Endothelial cell of umbilical vein (primary cell): ENCODE data around the gene CLDN6. TPM values are rescaled to one million over a fixed set of nuclear protein-coding genes. Genes with fewer than 3 reads are reported as not detected.

ENCODE experiments used
- BruUV-seq: library from RNA; stranded (reverse); fragments of 400-500 nt; replicated peaks from 2 replicates; lab custom pipeline; 2021; lab: Mats Ljungman, UMichigan
- CTCF ChIA-PET: fragments of 300-600, 350-600 bp; sonication (Branson Sonifier 250); formaldehyde crosslinking; loops from one replicate; lab custom pipeline; 2021; ENCODE audit warnings: antibody characterized with exemption, inconsistent platforms; lab: Charles Lee
- POLR2A ChIA-PET: fragments of 300-600, 350-600 bp; sonication (Branson Sonifier 250); formaldehyde crosslinking; loops from one replicate; lab custom pipeline; 2021; ENCODE audit warnings: antibody characterized with exemption, inconsistent platforms; lab: Charles Lee
- DNase-seq: peaks from one replicate; pipeline ENCODE4 v3.0.0-alpha.2; 2011; ENCODE audit warnings: low read depth, low spot score
- FAIRE-seq: peaks from 2 replicates; lab custom pipeline; 2011; peaks lifted over from hg19 to GRCh38; lab: Jason Lieb, UNC
- H2AFZ ChIP-seq: 2 replicates; pipeline ENCODE4 v1.6.0; 2012; ENCODE audit warnings: low read depth, low read length, control low read depth, inconsistent platforms
- H3K27ac ChIP-seq: 2 replicates; pipeline ENCODE4 v1.5.1; 2011; ENCODE audit warnings: low read depth, mild to moderate bottlenecking, control low read depth, low read length, moderate library complexity; ENCODE audit not compliant: insufficient read depth
- H3K27me3 ChIP-seq, 2 experiments: 2 replicates each; pipeline versions ENCODE4 v1.6.0 to v1.6.1; 2011; ENCODE audit warnings: low read length in 2 of 2, mixed read lengths in 1 of 2; ENCODE audit not compliant: control insufficient read depth in 2 of 2, insufficient read depth in 2 of 2
- H3K36me3 ChIP-seq, 2 experiments: 2 replicates in 1 of 2; 3 replicates in 1 of 2; pipeline ENCODE4 v1.5.1; 2011; ENCODE audit warnings: low read length in 2 of 2, mild to moderate bottlenecking in 1 of 2, moderate library complexity in 1 of 2; ENCODE audit not compliant: control insufficient read depth in 2 of 2, insufficient read depth in 2 of 2; ENCODE audit errors: extremely low read depth in 1 of 2
- H3K4me1 ChIP-seq: 3 replicates; pipeline ENCODE4 v1.5.1; 2011; ENCODE audit warnings: mild to moderate bottlenecking, low read length; ENCODE audit not compliant: control insufficient read depth, insufficient read depth; ENCODE audit errors: extremely low read depth
- H3K4me2 ChIP-seq: 2 replicates; pipeline ENCODE4 v1.6.1; 2011; ENCODE audit warnings: low read length, control low read depth, mixed read lengths; ENCODE audit not compliant: insufficient read depth
- H3K4me3 ChIP-seq, 3 experiments: fragments of 200-600 bp in 1 of 3; sonication (generic), shearing (Covaris generic) in 1 of 3; replicated peaks in 1 of 3; 2 replicates each; pipeline ENCODE4 v1.5.1; 2011 to 2016; ENCODE audit warnings: control low read depth in 3 of 3, low read length in 3 of 3, mild to moderate bottlenecking in 2 of 3, inconsistent platforms in 1 of 3, low read depth in 1 of 3, moderate library complexity in 1 of 3; ENCODE audit not compliant: insufficient read depth in 1 of 3
- H3K79me2 ChIP-seq: 2 replicates; pipeline ENCODE4 v1.6.0; 2012; ENCODE audit warnings: low read length, inconsistent platforms; ENCODE audit not compliant: control insufficient read depth, insufficient read depth
- H3K9ac ChIP-seq: replicated peaks from 2 replicates; pipeline ENCODE3; 2011; ENCODE audit warnings: low read length, control low read depth; ENCODE audit not compliant: insufficient read depth; ENCODE audit errors: extremely low read depth
- H3K9me1 ChIP-seq: replicated peaks from 3 replicates; pipeline ENCODE4 v1.6.0; 2011; ENCODE audit warnings: mild to moderate bottlenecking, low read length; ENCODE audit not compliant: control insufficient read depth, insufficient read depth; ENCODE audit errors: extremely low read depth
- H3K9me3 ChIP-seq: replicated peaks from 2 replicates; pipeline ENCODE4 v1.5.1; 2012; ENCODE audit warnings: low read length, inconsistent platforms; ENCODE audit not compliant: control insufficient read depth, insufficient read depth
- H4K20me1 ChIP-seq: replicated peaks from 2 replicates; pipeline ENCODE3; 2011; ENCODE audit warnings: mild to moderate bottlenecking, low read length; ENCODE audit not compliant: control insufficient read depth, insufficient read depth; ENCODE audit errors: extremely low read depth
- EZH2 ChIP-seq: IDR thresholded peaks from 2 replicates; pipeline ENCODE4 v1.6.1; 2012; ENCODE audit warnings: borderline replicate concordance, low read depth, mild to moderate bottlenecking, moderate library complexity, low read length, inconsistent platforms; ENCODE audit not compliant: severe bottlenecking
- FOS ChIP-seq: IDR thresholded peaks from 2 replicates; pipeline ENCODE4 v1.6.1; 2011; ENCODE audit warnings: mild to moderate bottlenecking, low read length, moderate library complexity, borderline replicate concordance; ENCODE audit not compliant: insufficient read depth
- GATA2 ChIP-seq: IDR thresholded peaks from 2 replicates; pipeline ENCODE4 v1.7.0; 2011; ENCODE audit warnings: low read depth, mild to moderate bottlenecking, moderate library complexity, mixed read lengths, low read length; ENCODE audit not compliant: insufficient read length, insufficient read depth
- JUN ChIP-seq: IDR thresholded peaks from 2 replicates; pipeline ENCODE4 v1.6.1; 2011; ENCODE audit warnings: borderline replicate concordance, low read depth; ENCODE audit not compliant: insufficient read length, insufficient read depth
- MYC ChIP-seq: IDR thresholded peaks from one replicate; pipeline ENCODE4 v1.6.1; 2011; ENCODE audit warnings: mild to moderate bottlenecking, low read depth, low read length
- POLR2A ChIP-seq: IDR thresholded peaks from 2 replicates; pipeline ENCODE4 v1.6.1; 2012; ENCODE audit warnings: low read depth, mild to moderate bottlenecking, control low read depth, low read length
- POLR2AphosphoS5 ChIP-seq: IDR thresholded peaks from 2 replicates; pipeline ENCODE4 v1.6.1; 2012; ENCODE audit warnings: low read depth, mild to moderate bottlenecking, control low read depth, low read length, moderate library complexity; ENCODE audit not compliant: insufficient read depth
- dilution Hi-C: fragments of 300-500 bp; cut with MboI; formaldehyde crosslinking; loops from one replicate; pipeline ENCODE4 v1.15.0; 2019; ENCODE audit warnings: low sequenced_read_pairs; ENCODE audit not compliant: extremely low pct_ligation_motif_present
- intact Hi-C: fragments of 100-400 bp; cut with micrococcal nuclease; formaldehyde crosslinking; loops from one replicate; pipeline ENCODE4 v1.10.0; 2022
- polyA plus RNA-seq, 4 experiments: library from polyadenylated mRNA; depleted of rRNA in 3 of 4; stranded (reverse) in 3 of 4; unstranded in 1 of 4; fragments of >200 nt; gene quantifications; 2 replicates each; pipeline versions ENCODE4 v1.2.1 to v1.2.3, GENCODE V29; 2011 to 2012; ENCODE audit warnings: missing spikeins in 1 of 4
- total RNA-seq: library from RNA; stranded (reverse); gene quantifications from 2 replicates; pipeline ENCODE4 v1.2.3, GENCODE V29; 2021
- TF ChIP-seq, protein P1 (sequence below), 2 donors: IDR thresholded peaks; 1 replicate in 1 of 2; 2 replicates in 1 of 2; pipeline ENCODE4 v1.5.1; 2011; ENCODE audit warnings: low read length in 2 of 2, mild to moderate bottlenecking in 2 of 2, moderate library complexity in 2 of 2, control low read depth in 1 of 2, inconsistent platforms in 1 of 2, low read depth in 1 of 2; ENCODE audit not compliant: insufficient read depth in 1 of 2; ENCODE audit errors: extremely low read depth in 1 of 2
- TF ChIP-seq, protein P2 (sequence below): IDR thresholded peaks from 2 replicates; pipeline ENCODE4 v1.6.1; 2011; ENCODE audit not compliant: insufficient read depth, insufficient read length

CLDN6 gene
- total and polyA plus RNA-seq, 2 donors (not counting 3 experiments of a cell fraction or from before 2014, with no cell fraction given), result 0.28 TPM; not detected in 1

DNA sequence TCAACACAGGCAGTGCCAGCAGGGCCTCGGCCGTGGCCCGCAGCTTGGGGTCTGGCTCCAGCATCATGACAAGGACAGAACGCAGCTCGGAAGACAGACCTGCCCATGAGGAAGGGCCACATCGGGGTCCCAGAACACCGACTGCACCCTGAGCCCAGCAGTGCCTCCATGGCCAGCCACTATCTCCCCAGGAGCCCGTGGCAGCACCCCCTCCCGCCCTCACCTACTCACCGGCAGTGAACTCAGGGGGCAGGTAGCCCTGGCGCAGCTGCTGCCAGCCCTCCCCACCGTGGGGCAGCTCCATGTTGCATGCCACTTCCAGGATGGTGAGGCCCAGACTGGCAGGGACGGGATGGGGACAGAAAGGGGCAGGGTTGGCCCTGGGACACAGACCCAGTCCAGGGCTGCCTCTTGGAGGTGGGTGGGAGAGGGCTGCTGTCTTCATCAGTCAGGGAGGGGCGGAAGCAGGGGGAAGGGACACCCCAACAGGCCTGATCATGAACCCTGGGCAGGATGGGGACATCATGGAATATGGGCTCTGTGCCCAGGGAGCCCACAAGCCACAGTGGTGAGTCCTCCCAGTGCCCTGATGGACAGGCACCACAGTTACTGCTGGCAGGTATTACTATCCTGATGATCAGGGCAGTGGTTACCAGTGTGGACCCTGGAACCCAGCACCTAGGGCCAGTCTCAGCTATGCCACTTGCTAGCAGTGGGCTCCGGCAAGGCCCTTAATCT lies 43.5 kb downstream of the CLDN6 start:
- intact Hi-C loops, result no loop called here
- H3K4me2 ChIP-seq, result no peak overlapping the region
- H3K9ac ChIP-seq, result no peak overlapping the region
- H3K27ac ChIP-seq, result no peak overlapping the region
- no peaks in the 10 kb centered on the region for H3K9me1 ChIP-seq
- peaks cover 7% of the 10 kb centered on the region for H3K4me1 ChIP-seq
- FAIRE-seq, result no peak
- H3K4me3 ChIP-seq, result no peak overlapping the region
- no peaks in the 10 kb centered on the region for H4K20me1 ChIP-seq
- BruUV-seq, result no TSS peak
- no peak for DNase-seq
- no peaks in the 10 kb centered on the region for H3K9me3 ChIP-seq
- no peak overlapping the region for H2AFZ ChIP-seq
- CTCF ChIA-PET, result no interaction called here
- H3K27me3 ChIP-seq, result no peaks in the 10 kb centered on the region
- peaks cover 0 to 2% of the 10 kb centered on the region in 2 experiments for H3K36me3 ChIP-seq
- POLR2A ChIA-PET, result no interaction called here
- peaks cover 13% of the 10 kb centered on the region for H3K79me2 ChIP-seq
- dilution Hi-C loops, result no loop called here
- TF ChIP-seq JUN (no peak), GATA2 (no peak), POLR2AphosphoS5 (no peak), POLR2A (no peak), MYC (no peak), FOS (no peak), EZH2 (no peak)
- TF ChIP-seq, protein P1, sequence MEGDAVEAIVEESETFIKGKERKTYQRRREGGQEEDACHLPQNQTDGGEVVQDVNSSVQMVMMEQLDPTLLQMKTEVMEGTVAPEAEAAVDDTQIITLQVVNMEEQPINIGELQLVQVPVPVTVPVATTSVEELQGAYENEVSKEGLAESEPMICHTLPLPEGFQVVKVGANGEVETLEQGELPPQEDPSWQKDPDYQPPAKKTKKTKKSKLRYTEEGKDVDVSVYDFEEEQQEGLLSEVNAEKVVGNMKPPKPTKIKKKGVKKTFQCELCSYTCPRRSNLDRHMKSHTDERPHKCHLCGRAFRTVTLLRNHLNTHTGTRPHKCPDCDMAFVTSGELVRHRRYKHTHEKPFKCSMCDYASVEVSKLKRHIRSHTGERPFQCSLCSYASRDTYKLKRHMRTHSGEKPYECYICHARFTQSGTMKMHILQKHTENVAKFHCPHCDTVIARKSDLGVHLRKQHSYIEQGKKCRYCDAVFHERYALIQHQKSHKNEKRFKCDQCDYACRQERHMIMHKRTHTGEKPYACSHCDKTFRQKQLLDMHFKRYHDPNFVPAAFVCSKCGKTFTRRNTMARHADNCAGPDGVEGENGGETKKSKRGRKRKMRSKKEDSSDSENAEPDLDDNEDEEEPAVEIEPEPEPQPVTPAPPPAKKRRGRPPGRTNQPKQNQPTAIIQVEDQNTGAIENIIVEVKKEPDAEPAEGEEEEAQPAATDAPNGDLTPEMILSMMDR (IDR thresholded peaks at IDR 0.05; ENCODE audit: extremely low read depth in 1 of 2, insufficient read depth in 1 of 2, low read depth in 1 of 2, low read length in 2 of 2), result no peak
- TF ChIP-seq, protein P2, sequence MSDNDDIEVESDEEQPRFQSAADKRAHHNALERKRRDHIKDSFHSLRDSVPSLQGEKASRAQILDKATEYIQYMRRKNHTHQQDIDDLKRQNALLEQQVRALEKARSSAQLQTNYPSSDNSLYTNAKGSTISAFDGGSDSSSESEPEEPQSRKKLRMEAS, result no peak
